ENCODE results near the gene JAG1.
"Not testable (repeated sequence)": the region's sequence is repeated elsewhere in the genome, so short reads cannot be mapped to it uniquely, and the experiment has no call there.

The JAG1 gene

DNA sequence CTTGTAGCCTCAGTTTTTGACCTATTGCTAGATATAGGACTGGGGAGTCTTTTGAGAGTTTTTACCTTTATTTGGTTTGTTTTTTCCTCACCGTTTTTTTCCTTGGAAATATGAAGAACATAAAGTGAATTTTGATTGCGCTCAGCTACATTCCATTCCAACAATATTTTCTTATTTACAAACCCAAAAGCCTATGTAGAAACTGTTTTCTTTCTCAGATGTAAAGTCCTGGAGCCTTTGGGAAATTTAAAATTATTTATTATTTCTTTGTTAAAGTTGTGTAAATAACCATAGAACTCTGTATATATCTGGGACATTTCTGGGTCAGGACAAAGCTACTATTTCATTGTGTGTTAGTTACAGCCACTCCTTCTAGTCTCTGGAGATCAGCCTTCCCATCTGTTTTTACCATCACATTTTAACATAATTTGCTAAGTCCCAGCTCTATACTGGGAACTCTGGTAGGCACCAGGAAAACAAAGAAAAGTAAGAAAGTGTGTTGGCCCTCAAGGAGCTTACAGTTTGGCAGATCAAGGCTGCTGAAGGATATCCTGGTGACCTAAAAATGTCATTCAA is 68.8 kb downstream of the JAG1 start:
- no peak for DNase-seq

DNA sequence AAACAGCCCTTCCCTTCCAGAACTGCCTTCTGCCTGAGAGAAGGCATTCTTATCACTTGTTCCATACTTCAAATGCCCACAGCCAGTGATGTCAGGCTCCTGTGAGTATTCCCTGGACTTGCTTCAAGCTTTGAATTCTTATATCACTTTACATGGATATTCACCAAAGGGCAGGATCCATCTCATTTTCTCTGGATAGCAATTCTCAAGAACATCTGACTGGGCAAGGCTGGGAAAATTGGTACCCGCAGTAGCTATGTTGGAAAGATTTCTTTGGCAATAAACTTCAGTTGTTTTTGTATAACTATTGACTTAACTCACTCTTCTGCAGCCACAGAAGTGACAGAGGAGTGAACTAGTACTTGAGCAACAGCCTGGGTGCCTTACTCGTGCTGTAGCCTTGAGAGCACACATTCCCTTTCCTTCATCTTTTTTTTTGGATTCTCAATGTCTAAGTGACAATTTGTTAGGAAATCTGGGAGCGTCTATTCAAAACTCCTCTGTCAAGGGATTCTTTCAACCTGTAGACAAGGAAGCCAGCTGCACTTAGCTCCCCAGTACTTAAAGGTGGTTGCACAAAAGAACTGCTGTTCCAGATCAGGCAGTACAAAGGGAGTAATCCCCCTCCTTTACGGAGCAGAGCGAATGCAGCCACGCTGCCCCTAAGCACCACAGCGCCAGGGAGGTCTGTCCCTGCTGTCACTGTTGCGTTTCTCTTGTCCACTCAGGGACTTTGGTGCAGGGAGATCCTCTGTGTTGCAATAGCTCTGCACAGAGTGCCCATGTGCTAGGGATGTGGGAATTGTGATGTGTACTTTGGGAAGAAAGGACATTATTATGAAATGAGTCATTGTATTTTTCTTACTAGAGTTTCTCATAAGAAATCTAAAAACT is 69.6 kb downstream of the JAG1 start:
- no peak for DNase-seq

DNA sequence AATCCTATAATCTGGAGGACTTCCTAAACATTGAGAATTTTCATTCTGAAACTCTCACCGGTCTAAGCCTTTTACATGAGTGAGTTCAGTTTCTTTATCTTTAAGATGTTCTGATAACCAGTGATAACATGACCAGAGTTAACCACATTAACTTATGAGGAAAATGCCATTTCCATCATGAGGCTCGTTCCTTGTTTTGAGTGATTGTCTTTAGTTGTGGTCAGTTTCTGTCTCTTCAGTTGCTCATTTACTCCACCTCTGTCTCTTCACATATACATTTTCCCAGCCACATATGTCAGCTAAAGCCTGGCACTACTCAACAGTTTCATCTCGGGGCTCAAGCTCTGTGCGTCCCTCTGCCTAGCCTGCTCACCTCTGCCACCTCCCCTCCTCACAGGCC is 70.4 kb downstream of the JAG1 start:
- DNase-seq: no peak

DNA sequence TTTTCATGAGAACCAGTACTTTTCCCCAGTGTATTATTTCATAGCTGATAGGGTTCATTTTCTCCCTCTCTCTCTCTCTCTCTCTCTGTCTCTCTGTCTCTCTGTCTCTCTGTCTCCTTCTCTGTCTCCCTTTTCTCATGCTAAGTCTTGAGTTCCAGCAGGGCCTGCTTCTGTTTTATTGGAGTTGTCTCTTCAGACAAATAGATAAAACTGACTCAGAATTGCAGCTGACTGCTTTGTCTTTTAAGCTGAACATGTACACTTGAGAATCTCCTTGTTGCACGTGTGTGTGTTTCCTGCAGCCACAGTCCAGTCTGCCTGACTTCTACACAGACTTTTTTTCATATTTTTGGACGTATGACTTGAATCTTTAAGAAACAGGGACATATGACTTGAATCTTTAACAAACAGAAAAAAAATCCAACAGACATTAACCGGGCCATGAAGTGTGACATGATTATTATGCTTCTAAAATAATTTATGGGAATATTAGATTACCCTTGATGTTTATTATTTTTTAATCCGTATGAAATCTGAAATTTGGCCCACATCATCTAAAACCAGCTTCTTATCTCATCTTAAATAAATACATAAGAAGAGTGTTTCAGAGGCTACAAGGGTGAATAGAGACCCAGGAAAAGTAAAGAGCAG is 71.5 kb downstream of the JAG1 start:
- no peak for DNase-seq

DNA sequence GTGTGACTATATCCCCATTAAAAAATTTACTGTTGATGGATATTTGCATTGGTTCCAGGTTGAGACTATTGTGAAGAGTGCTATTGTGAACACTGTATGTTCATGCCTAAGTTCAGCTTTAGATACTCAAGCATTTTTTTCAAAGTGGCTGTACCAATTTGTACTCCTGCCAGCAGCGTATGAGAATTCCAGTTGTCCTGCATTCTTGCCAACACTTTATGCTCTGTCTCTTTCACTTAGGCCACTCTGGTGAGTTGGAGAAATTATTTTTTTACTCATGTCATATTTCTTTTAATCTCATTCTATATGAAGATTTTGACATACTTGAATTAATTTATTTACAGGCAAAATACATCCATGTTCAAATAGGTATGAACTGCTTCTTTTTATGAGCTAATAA is 76.2 kb downstream of the JAG1 start:
- no peak for DNase-seq

DNA sequence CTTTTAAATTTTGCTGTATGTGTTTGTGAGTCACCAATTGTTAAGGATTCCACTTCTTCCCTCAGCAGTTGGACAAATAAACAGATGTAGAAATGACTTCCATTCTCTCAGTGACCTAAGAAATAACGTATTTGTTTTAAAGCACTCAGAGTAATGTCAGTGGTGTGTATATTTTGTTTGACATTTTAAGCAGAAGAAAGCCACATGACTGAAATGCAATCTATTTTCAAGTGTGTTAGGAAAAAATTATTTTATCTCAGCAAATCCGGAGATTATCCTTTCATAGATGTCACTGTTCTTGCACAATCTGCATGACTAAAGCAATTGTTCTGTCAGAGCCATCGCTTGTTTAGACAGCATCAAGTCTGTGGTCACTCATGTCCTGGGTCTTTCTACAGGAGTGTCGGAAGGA is 77.1 kb downstream of the JAG1 start:
- no peak for DNase-seq

DNA sequence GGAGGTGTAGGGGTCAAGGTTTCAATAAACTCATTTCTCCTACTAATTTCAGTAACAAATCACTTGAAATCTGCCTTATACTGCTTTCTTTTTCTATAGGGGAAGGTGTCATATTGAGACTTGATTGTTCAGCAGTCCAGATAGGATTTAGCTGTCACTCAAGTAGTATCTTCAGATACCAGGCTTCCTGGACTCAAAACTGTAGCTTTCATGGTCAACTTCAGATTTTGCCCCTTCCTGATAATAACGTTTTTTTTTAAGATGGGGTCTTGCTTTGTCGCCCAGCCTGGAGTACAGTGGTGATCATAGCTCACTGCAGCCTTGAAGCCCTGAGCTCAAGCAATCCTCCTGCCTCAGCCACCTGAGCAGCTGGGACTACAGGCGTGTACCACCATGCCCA is 77.8 kb downstream of the JAG1 start:
- no peak for DNase-seq

- DNase-seq: no peak
Observed at GRCh38 chr20:10595266-10595665, 78.5 kb downstream of the JAG1 start.

- DNase-seq: no peak
Observed at GRCh38 chr20:10594296-10594868, 79.4 kb downstream of the JAG1 start.

- DNase-seq: no peak
Observed at GRCh38 chr20:10591946-10592521, 81.8 kb downstream of the JAG1 start.

DNA sequence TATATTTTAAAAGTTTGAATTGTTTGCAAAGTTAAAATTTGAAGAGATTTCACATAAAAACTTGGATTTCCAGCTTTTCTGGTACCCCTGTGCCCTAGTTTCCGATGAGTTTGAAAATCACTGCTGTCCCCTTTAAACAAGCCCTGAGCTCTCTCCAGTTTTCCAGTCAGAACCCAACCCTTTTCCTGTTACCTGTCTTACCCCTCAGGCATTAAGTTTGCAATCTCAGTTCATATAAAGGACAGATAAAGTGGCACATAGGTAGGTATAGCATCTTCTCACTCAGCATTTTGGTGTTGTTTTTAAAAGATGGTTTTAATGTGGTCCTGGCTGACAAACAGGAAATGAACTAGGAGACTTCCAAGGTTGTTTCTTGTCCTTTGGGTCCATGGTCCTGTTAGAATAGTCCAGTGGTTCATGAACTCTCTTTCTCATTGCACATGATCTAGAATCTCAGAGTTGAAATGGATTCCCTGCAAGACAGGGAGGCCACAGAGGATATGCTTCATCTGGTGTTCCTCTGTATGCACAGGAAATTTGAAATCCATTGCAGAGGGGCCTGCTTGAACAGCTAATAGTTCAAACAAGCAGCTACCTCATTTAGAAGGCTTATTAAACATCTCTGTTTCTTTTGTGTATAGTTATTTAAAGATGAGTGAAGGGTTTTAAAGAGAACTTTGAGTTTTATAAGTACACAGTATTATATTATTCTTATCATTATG is 82.7 kb downstream of the JAG1 start:
- no peak for DNase-seq

DNA sequence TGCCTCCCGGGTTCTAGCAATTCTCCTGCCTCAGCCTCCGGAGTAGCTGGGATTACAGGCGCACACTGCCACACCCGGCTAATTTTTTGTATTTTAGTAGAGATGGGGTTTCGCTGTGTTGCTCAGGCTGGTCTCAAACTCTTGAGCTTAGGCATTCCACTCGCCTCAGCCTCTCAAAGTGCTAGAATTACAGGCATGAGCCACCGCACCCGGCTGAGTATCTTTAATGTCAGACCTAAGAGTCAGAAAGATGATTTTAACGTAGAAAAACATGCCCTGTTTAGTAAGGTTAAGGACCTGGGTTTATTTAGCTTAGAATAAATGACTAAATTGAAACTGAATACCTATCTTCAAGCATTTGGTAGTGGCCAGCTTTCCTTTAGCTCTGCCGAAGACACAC is 83.4 kb downstream of the JAG1 start:
- DNase-seq: not testable (repeated sequence)

All from NCI-H2029 treated with DMSO at 0.1 percent for 48 hours (cell line).